DOHH2 (cell line): ENCODE data around the gene ZNF253.
"Not testable (repeated sequence)": the region's sequence is repeated elsewhere in the genome, so short reads cannot be mapped to it uniquely, and the experiment has no call there.

Experiments
- H3F3A ChIP-seq: fragments of 200-600 bp; sonication (generic), shearing (Covaris generic); 2 replicates; pipeline ENCODE4 v1.6.0; 2016; ENCODE audit warnings: antibody characterized with exemption, mild to moderate bottlenecking; ENCODE audit not compliant: control insufficient read depth, insufficient read depth
- H3K27ac ChIP-seq: fragments of 200-600 bp; sonication (generic); 2 replicates; pipeline ENCODE4 v1.5.1; 2014; ENCODE audit warnings: low read depth, mild to moderate bottlenecking, low read length, moderate library complexity
- H3K27me3 ChIP-seq: fragments of 200-600 bp; sonication (generic); 2 replicates; pipeline ENCODE4 v1.6.1; 2014; ENCODE audit warnings: mild to moderate bottlenecking, low read length, mixed read lengths; ENCODE audit not compliant: control insufficient read depth
- H3K36me3 ChIP-seq: fragments of 200-600 bp; sonication (generic); 2 replicates; pipeline ENCODE4 v1.6.1; 2014; ENCODE audit warnings: mild to moderate bottlenecking, low read length, moderate library complexity, mixed read lengths; ENCODE audit not compliant: control insufficient read depth
- H3K4me1 ChIP-seq: fragments of 200-600 bp; sonication (generic); 2 replicates; pipeline ENCODE4 v1.6.1; 2014; ENCODE audit warnings: mild to moderate bottlenecking, low read length, mixed read lengths; ENCODE audit not compliant: control insufficient read depth
- H3K4me2 ChIP-seq: fragments of 200-600 bp; sonication (generic); 2 replicates; pipeline ENCODE4 v1.6.0; 2014; ENCODE audit warnings: mild to moderate bottlenecking, low read length, moderate library complexity
- H3K4me3 ChIP-seq: fragments of 200-600 bp; sonication (generic); 2 replicates; pipeline ENCODE4 v1.5.1; 2014; ENCODE audit warnings: mild to moderate bottlenecking, low read length, mixed read lengths
- H3K79me2 ChIP-seq: fragments of 200-600 bp; sonication (generic); 2 replicates; pipeline ENCODE4 v1.6.1; 2014; ENCODE audit warnings: mild to moderate bottlenecking, low read length, mixed read lengths; ENCODE audit not compliant: control insufficient read depth
- H3K9me2 ChIP-seq: fragments of 200-600 bp; sonication (generic); replicated peaks from 2 replicates; pipeline ENCODE4 v1.6.1; 2014; ENCODE audit warnings: mild to moderate bottlenecking, low read length, mixed read lengths; ENCODE audit not compliant: control insufficient read depth
- H3K9me3 ChIP-seq: fragments of 200-600 bp; sonication (generic); 2 replicates; pipeline ENCODE4 v1.6.1; 2014; ENCODE audit warnings: antibody characterized with exemption, low read length, mixed read lengths; ENCODE audit not compliant: control insufficient read depth, insufficient read depth
- H4K20me1 ChIP-seq: fragments of 200-600 bp; sonication (generic); 2 replicates; pipeline ENCODE4 v1.6.0; 2014; ENCODE audit warnings: low read depth, mild to moderate bottlenecking, antibody characterized with exemption, low read length, moderate library complexity; ENCODE audit not compliant: control insufficient read depth, insufficient read depth
- CTCF ChIP-seq: fragments of 200-600 bp; sonication (generic); IDR thresholded peaks from one replicate; pipeline ENCODE4 v1.5.1; 2014; ENCODE audit warnings: antibody characterized with exemption, mild to moderate bottlenecking, low read depth, low read length; ENCODE audit not compliant: poor library complexity, severe bottlenecking
- EZH2phosphoT487 ChIP-seq: fragments of 200-600 bp; sonication (generic); IDR thresholded peaks from 2 replicates; pipeline ENCODE4 v1.6.1; 2017; ENCODE audit warnings: borderline replicate concordance, mild to moderate bottlenecking, antibody characterized with exemption, low read length, moderate library complexity, mixed read lengths

ZNF253 gene

GRCh38 chr19:19871932-19872331, 6.2 kb downstream of the ZNF253 start:
- no peak overlapping the region for H3K4me2 ChIP-seq
- H3K27ac ChIP-seq, result no peak overlapping the region
- H3K27me3 ChIP-seq, result no peaks in the 10 kb centered on the region
- TF ChIP-seq CTCF, result no peak
- TF ChIP-seq EZH2phosphoT487, result no peak
- peaks cover 31% of the 10 kb centered on the region for H3K9me3 ChIP-seq
- H4K20me1 ChIP-seq, result no peaks in the 10 kb centered on the region
- H3K4me3 ChIP-seq, result no peak overlapping the region
- H3K9me2 ChIP-seq, result no peaks in the 10 kb centered on the region
- no peaks in the 10 kb centered on the region for H3F3A ChIP-seq
- H3K79me2 ChIP-seq, result peaks cover 89% of the 10 kb centered on the region
- H3K4me1 ChIP-seq, result peaks cover 7% of the 10 kb centered on the region
- peaks cover 66% of the 10 kb centered on the region for H3K36me3 ChIP-seq

GRCh38 chr19:19873381-19873780, 7.7 kb downstream of the ZNF253 start:
- Histone ChIP-seq H3K9me3 (peaks cover 23% of the 10 kb centered on the region), H3K79me2 (peaks cover 82% of the 10 kb centered on the region), H3K4me2 (no peak overlapping the region), H4K20me1 (no peaks in the 10 kb centered on the region), H3K4me1 (no peaks in the 10 kb centered on the region), H3K4me3 (no peak overlapping the region), H3K27me3 (no peaks in the 10 kb centered on the region), H3K9me2 (no peaks in the 10 kb centered on the region), H3F3A (no peaks in the 10 kb centered on the region), H3K27ac (no peak overlapping the region), H3K36me3 (peaks cover 60% of the 10 kb centered on the region)
- TF ChIP-seq CTCF, result no peak
- TF ChIP-seq EZH2phosphoT487, result no peak

- Histone ChIP-seq H3K4me1 (no peaks in the 10 kb centered on the region), H3F3A (no peaks in the 10 kb centered on the region), H3K27ac (no peak overlapping the region), H3K36me3 (peaks cover 61% of the 10 kb centered on the region), H3K4me2 (no peak overlapping the region), H3K9me2 (no peaks in the 10 kb centered on the region), H3K27me3 (no peaks in the 10 kb centered on the region), H3K9me3 (peaks cover 17% of the 10 kb centered on the region; the same call in 1 of the 2 replicates), H4K20me1 (no peaks in the 10 kb centered on the region), H3K4me3 (no peak overlapping the region), H3K79me2 (peaks cover 40% of the 10 kb centered on the region)
- TF ChIP-seq CTCF, result no peak
- TF ChIP-seq EZH2phosphoT487, result no peak
Measured at GRCh38 chr19:19877724-19878123, 12.0 kb downstream of the ZNF253 start.

GRCh38 chr19:19884583-19884982, 18.9 kb downstream of the ZNF253 start:
- Histone ChIP-seq H3K27me3 (no peaks in the 10 kb centered on the region), H3K79me2 (no peaks in the 10 kb centered on the region), H4K20me1 (no peaks in the 10 kb centered on the region), H3K36me3 (peaks cover 35% of the 10 kb centered on the region), H3K27ac (no peak overlapping the region), H3K4me2 (no peak overlapping the region), H3K9me2 (no peaks in the 10 kb centered on the region), H3K4me1 (no peaks in the 10 kb centered on the region), H3K4me3 (no peak overlapping the region), H3F3A (no peaks in the 10 kb centered on the region), H3K9me3 (peaks cover 20% of the 10 kb centered on the region; the same call in 1 of the 2 replicates)
- no peak for TF ChIP-seq EZH2phosphoT487
- TF ChIP-seq CTCF, result no peak

GRCh38 chr19:19892055-19892941, 26.6 kb downstream of the ZNF253 start:
- peaks cover 39% of the 10 kb centered on the region for H3K36me3 ChIP-seq

More at GRCh38 chr19:19892055-19892941, 26.6 kb downstream of the ZNF253 start:
- not testable (repeated sequence) for H3K4me1 ChIP-seq, H3K27me3 ChIP-seq, H3K79me2 ChIP-seq, H3K9me2 ChIP-seq, H3K4me2 ChIP-seq, H3K27ac ChIP-seq, H4K20me1 ChIP-seq, H3K4me3 ChIP-seq, H3F3A ChIP-seq
- peaks cover 48% of the 10 kb centered on the region; the same call in 1 of the 2 replicates for H3K9me3 ChIP-seq
